Measurements from ENCODE around the gene PDAP1. TPM values are rescaled to one million over a fixed set of nuclear protein-coding genes. Genes with fewer than 3 reads are reported as not detected.

PDAP1 gene
- polyA plus RNA-seq, 1 of the 3 experiments (the other 2 are of a cell fraction): 389 TPM

- Histone ChIP-seq H3K79me2 (ENCODE audit: insufficient read depth) (peaks cover 53% of the 10 kb centered on the region), H2AFZ (ENCODE audit: low read depth) (no peak overlapping the region), H3K27ac (ENCODE audit: low read depth in 2 of 2, low read length in 1 of 2) (no peak overlapping the region), H3K4me3 (ENCODE audit: low read depth in 2 of 2, low read length in 1 of 2) (no peak overlapping the region), H3K4me1 (ENCODE audit: control insufficient read depth in 1 of 2, insufficient read depth in 2 of 2, low read depth in 1 of 2, low read length in 1 of 2) (peaks cover 0 to 2% of the 10 kb centered on the region in 2 experiments; a peak in 1 of 4 replicates), H3F3A (replicated peaks; ENCODE audit: insufficient read depth) (peaks cover 37% of the 10 kb centered on the region), H4K20me1 (ENCODE audit: insufficient read depth) (peaks cover 49% of the 10 kb centered on the region), H3K9me3 (no peaks in the 10 kb centered on the region), H3K27me3 (ENCODE audit: insufficient read depth) (no peaks in the 10 kb centered on the region), H3K4me2 (no peak overlapping the region), H3K36me3 (replicated peaks in 1 of 2; ENCODE audit: control insufficient read depth in 1 of 2, insufficient read depth in 2 of 2, low read length in 1 of 2) (peaks cover 61 to 93% of the 10 kb centered on the region in 2 experiments), H3K9ac (no peak overlapping the region), H3K9me2 (no peaks in the 10 kb centered on the region)
- CTCF ChIA-PET: interaction anchor here (0.9 to 1.3 kb wide), 2 partner anchors 10 to 16 kb away, joined by 3 to 5 read pairs; partner anchors contain the start of gene ATP5MF
- WGBS (ENCODE audit: low lambda C conversion rate): 85% methylated on average over 13 of the region's 13 CpGs
- TF ChIP-seq FOXM1 (IDR thresholded peaks at IDR 0.05; ENCODE audit: low read depth) (no peak), POLR2AphosphoS5 (IDR thresholded peaks at IDR 0.05; ENCODE audit: low read depth, low read length) (peak; percentile 53; the same call in 1 of the 2 replicates)
- no peak for DNase-seq
- POLR2A ChIA-PET: interaction anchor here (0.9 to 1.3 kb wide), 2 partner anchors 16 to 18 kb away, joined by 3 to 4 read pairs; partner anchors contain the start of gene PTCD1
These were observed 47.9 kb upstream of the PDAP1 start for GRCh38 chr7:99456288-99456687.

GRCh38 chr7:99455874-99456273, 47.5 kb upstream of the PDAP1 start:
- H3K9me2 ChIP-seq: no peaks in the 10 kb centered on the region
- TF ChIP-seq JUND (IDR thresholded peaks at IDR 0.05) (no peak), POLR2AphosphoS5 (IDR thresholded peaks at IDR 0.05; ENCODE audit: low read depth, low read length) (no peak), IRF3 (IDR thresholded peaks at IDR 0.05; ENCODE audit: low read depth, low read length) (no peak)
- peaks cover 0 to 2% of the 10 kb centered on the region in 2 experiments; a peak in 1 of 4 replicates for H3K4me1 ChIP-seq (ENCODE audit: control insufficient read depth in 1 of 2, insufficient read depth in 2 of 2, low read depth in 1 of 2, low read length in 1 of 2)
- H3K27ac ChIP-seq (ENCODE audit: low read depth in 2 of 2, low read length in 1 of 2): no peak overlapping the region
- 83% methylated on average over 9 of the region's 9 CpGs for WGBS (ENCODE audit: low lambda C conversion rate)
- peaks cover 48% of the 10 kb centered on the region for H3K79me2 ChIP-seq (ENCODE audit: insufficient read depth)
- DNase-seq: peak; percentile 24
- H3K9ac ChIP-seq: no peak overlapping the region
- CTCF ChIA-PET: interaction anchor here (0.9 to 1.3 kb wide), 2 partner anchors 10 to 16 kb away, joined by 3 to 5 read pairs; partner anchors contain the start of gene ATP5MF
- H3K27me3 ChIP-seq (ENCODE audit: insufficient read depth): no peaks in the 10 kb centered on the region
- H3K4me2 ChIP-seq: no peak overlapping the region
- peaks cover 45% of the 10 kb centered on the region for H4K20me1 ChIP-seq (ENCODE audit: insufficient read depth)
- POLR2A ChIA-PET: interaction anchor here (0.9 to 1.3 kb wide), 2 partner anchors 15 to 18 kb away, joined by 3 to 4 read pairs; partner anchors contain the start of gene PTCD1
- H3K9me3 ChIP-seq: no peaks in the 10 kb centered on the region
- no peak overlapping the region for H2AFZ ChIP-seq (ENCODE audit: low read depth)
- no peak overlapping the region for H3K4me3 ChIP-seq (ENCODE audit: low read depth in 2 of 2, low read length in 1 of 2)
- H3K36me3 ChIP-seq (replicated peaks in 1 of 2; ENCODE audit: control insufficient read depth in 1 of 2, insufficient read depth in 2 of 2, low read length in 1 of 2): peaks cover 63 to 96% of the 10 kb centered on the region in 2 experiments
- peaks cover 37% of the 10 kb centered on the region for H3F3A ChIP-seq (replicated peaks; ENCODE audit: insufficient read depth)

GRCh38 chr7:99453105-99453504, 44.7 kb upstream of the PDAP1 start:
- H3K4me1 ChIP-seq (ENCODE audit: control insufficient read depth in 1 of 2, insufficient read depth in 2 of 2, low read depth in 1 of 2, low read length in 1 of 2): no peaks in the 10 kb centered on the region
- no peaks in the 10 kb centered on the region for H3K9me3 ChIP-seq
- H3K9me2 ChIP-seq: no peaks in the 10 kb centered on the region
- H3F3A ChIP-seq (replicated peaks; ENCODE audit: insufficient read depth): peaks cover 22% of the 10 kb centered on the region
- WGBS (ENCODE audit: low lambda C conversion rate): 100% methylated on average over 11 of the region's 11 CpGs
- H3K27me3 ChIP-seq (ENCODE audit: insufficient read depth): no peaks in the 10 kb centered on the region
- no peak for DNase-seq
- no peak overlapping the region for H2AFZ ChIP-seq (ENCODE audit: low read depth)
- peaks cover 25% of the 10 kb centered on the region for H4K20me1 ChIP-seq (ENCODE audit: insufficient read depth)
- POLR2A ChIA-PET: no interaction called here
- H3K36me3 ChIP-seq (replicated peaks in 1 of 2; ENCODE audit: control insufficient read depth in 1 of 2, insufficient read depth in 2 of 2, low read length in 1 of 2): peaks cover 64 to 96% of the 10 kb centered on the region in 2 experiments
- no peak overlapping the region for H3K9ac ChIP-seq
- H3K27ac ChIP-seq (ENCODE audit: low read depth in 2 of 2, low read length in 1 of 2): no peak overlapping the region
- CTCF ChIA-PET: no interaction called here
- H3K4me3 ChIP-seq (ENCODE audit: low read depth in 2 of 2, low read length in 1 of 2): no peak overlapping the region
- H3K4me2 ChIP-seq: no peak overlapping the region
- no peak for TF ChIP-seq JUND (IDR thresholded peaks at IDR 0.05)
- no peak for TF ChIP-seq ZBTB33 (IDR thresholded peaks at IDR 0.05; ENCODE audit: borderline replicate concordance, low read depth)
- TF ChIP-seq USF1 (IDR thresholded peaks at IDR 0.05; ENCODE audit: borderline replicate concordance, low read depth): no peak
- TF ChIP-seq NRF1 (IDR thresholded peaks at IDR 0.05; ENCODE audit: low read depth, low read length): no peak
- H3K79me2 ChIP-seq (ENCODE audit: insufficient read depth): peaks cover 28% of the 10 kb centered on the region; the same call in 1 of the 2 replicates

Measured in SK-N-SH (cell line).